Fibroblast of skin of scalp (primary cell): Measurements from ENCODE around the gene NT5DC3.
A peak's percentile ranks its signal among the peaks of the same experiment; 100 is the strongest.
"Not testable (repeated sequence)": the region's sequence is repeated elsewhere in the genome, so short reads cannot be mapped to it uniquely, and the experiment has no call there.

Experiments
- DNase-seq: peaks from one replicate; pipeline ENCODE4 v3.0.0-alpha.2; 2013

The NT5DC3 gene

GRCh38 chr12:103832048-103832997, 8.7 kb downstream of the NT5DC3 start:
- no peak for DNase-seq

- no peak for DNase-seq
These were observed 10.2 kb downstream of the NT5DC3 start for GRCh38 chr12:103830730-103831320.

GRCh38 chr12:103830025-103830725, 10.9 kb downstream of the NT5DC3 start:
- no peak for DNase-seq

GRCh38 chr12:103829092-103829491, 11.9 kb downstream of the NT5DC3 start:
- DNase-seq, result no peak

- no peak for DNase-seq
These were observed 13.1 kb downstream of the NT5DC3 start for GRCh38 chr12:103827911-103828391.

GRCh38 chr12:103824845-103825244, 16.2 kb downstream of the NT5DC3 start:
- DNase-seq, result no peak

GRCh38 chr12:103824290-103824689, 16.7 kb downstream of the NT5DC3 start:
- no peak for DNase-seq

GRCh38 chr12:103823871-103824270, 17.2 kb downstream of the NT5DC3 start:
- no peak for DNase-seq

- DNase-seq, result peak; percentile 32
These were observed 19.3 kb downstream of the NT5DC3 start for GRCh38 chr12:103821773-103822172.

- no peak for DNase-seq
These were observed 20.0 kb downstream of the NT5DC3 start for GRCh38 chr12:103820881-103821489.

GRCh38 chr12:103820361-103820760, 20.7 kb downstream of the NT5DC3 start:
- no peak for DNase-seq

GRCh38 chr12:103819892-103820291, 21.1 kb downstream of the NT5DC3 start:
- no peak for DNase-seq

- DNase-seq, result no peak
These were observed 21.7 kb downstream of the NT5DC3 start for GRCh38 chr12:103819312-103819711.

GRCh38 chr12:103817791-103818190, 23.2 kb downstream of the NT5DC3 start:
- DNase-seq, result no peak

- DNase-seq, result no peak
These were observed 24.4 kb downstream of the NT5DC3 start for GRCh38 chr12:103816663-103817062.

GRCh38 chr12:103814436-103814835, 26.6 kb downstream of the NT5DC3 start:
- no peak for DNase-seq

- no peak for DNase-seq
These were observed 27.1 kb downstream of the NT5DC3 start for GRCh38 chr12:103813949-103814348.

- no peak for DNase-seq
These were observed 27.6 kb downstream of the NT5DC3 start for GRCh38 chr12:103813426-103813825.

GRCh38 chr12:103812789-103813188, 28.2 kb downstream of the NT5DC3 start:
- no peak for DNase-seq

- no peak for DNase-seq
These were observed 29.2 kb downstream of the NT5DC3 start for GRCh38 chr12:103811791-103812190.

GRCh38 chr12:103810111-103810510, 30.9 kb downstream of the NT5DC3 start:
- DNase-seq, result no peak

- DNase-seq, result not testable (repeated sequence)
These were observed 31.4 kb downstream of the NT5DC3 start for GRCh38 chr12:103809639-103810038.

GRCh38 chr12:103809154-103809553, 31.9 kb downstream of the NT5DC3 start:
- no peak for DNase-seq
